ENCODE data around the gene CCDC191.

The CCDC191 gene

DNA sequence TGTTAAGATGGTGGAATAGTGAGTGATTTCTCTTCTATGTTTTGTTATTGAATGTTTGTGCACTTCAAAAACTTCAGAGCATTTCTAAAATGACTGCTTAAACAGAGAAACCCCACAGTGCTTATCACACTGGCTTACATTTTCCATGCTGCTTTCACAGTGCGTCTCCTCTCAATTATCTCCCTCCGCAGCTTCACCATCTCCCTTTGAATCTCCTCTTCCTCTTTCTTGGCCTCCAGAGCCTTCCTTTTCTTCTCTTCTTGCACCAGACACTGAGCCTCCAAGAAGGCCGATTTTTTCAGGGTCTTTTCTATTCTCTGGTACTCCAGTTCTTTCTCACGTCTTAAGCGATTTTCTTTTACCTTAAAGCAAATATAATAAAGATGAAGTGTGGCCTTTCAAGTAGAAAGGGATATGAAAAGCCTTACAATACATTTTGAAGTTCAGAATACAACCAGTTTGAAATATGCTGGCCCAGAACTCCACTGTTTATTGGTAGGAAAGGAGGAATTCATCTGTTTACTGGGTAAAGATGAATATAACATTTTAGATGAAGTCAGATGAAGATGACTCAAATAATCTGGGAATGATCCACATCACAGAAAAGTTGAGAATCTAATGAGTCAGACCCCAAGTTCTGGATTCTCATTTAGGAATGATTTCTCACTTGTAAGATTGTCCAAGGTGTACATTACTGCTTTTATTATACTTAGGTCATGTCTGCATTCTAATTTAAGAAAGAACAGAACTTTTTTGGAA, 21.4 kb downstream of the CCDC191 start:
- TF ChIP-seq NFIC (IDR thresholded peaks at IDR 0.05) (no peak), CREB1 (IDR thresholded peaks at IDR 0.05; ENCODE audit: low read depth) (no peak), FOXM1 (IDR thresholded peaks at IDR 0.05; ENCODE audit: borderline replicate concordance, low read depth) (no peak), TAF1 (IDR thresholded peaks at IDR 0.05; ENCODE audit: low read depth) (no peak), CEBPB (IDR thresholded peaks at IDR 0.05) (no peak), RAD21 (IDR thresholded peaks at IDR 0.05; ENCODE audit: low read depth) (no peak), EGR1 (IDR thresholded peaks at IDR 0.05) (no peak)
- TF ChIP-seq, protein P1, sequence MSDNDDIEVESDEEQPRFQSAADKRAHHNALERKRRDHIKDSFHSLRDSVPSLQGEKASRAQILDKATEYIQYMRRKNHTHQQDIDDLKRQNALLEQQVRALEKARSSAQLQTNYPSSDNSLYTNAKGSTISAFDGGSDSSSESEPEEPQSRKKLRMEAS (IDR thresholded peaks at IDR 0.05), result no peak

DNA sequence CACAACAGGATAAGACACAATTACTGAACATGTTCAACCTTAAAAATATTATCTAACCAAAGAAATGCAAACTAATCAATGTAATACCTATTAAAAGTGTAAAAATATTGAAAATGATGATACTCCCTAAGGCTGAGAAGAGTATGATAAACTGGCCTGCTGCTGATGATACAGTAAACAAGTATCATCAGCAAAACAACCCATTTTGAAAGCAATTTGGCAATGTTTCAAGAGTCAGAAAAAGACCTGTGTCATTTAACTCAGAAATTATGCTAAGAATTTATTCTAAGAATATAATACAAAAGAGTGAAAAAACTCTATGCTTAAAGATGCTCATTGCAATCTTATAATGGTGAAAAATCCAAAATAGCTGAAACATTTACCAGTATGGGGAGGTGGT, 22.1 kb downstream of the CCDC191 start:
- TF ChIP-seq RAD21 (IDR thresholded peaks at IDR 0.05; ENCODE audit: low read depth) (no peak), CREB1 (IDR thresholded peaks at IDR 0.05; ENCODE audit: low read depth) (no peak), TAF1 (IDR thresholded peaks at IDR 0.05; ENCODE audit: low read depth) (no peak), NFIC (IDR thresholded peaks at IDR 0.05) (no peak), CEBPB (IDR thresholded peaks at IDR 0.05) (no peak), EP300 (IDR thresholded peaks at IDR 0.05; ENCODE audit: borderline replicate concordance) (no peak), EGR1 (IDR thresholded peaks at IDR 0.05) (no peak), ZBTB7A (IDR thresholded peaks at IDR 0.05; ENCODE audit: low read depth) (no peak), TEAD4 (IDR thresholded peaks at IDR 0.05) (no peak), FOXM1 (IDR thresholded peaks at IDR 0.05; ENCODE audit: borderline replicate concordance, low read depth) (no peak), TCF12 (IDR thresholded peaks at IDR 0.05; ENCODE audit: low read depth) (no peak)
- TF ChIP-seq, protein P2, sequence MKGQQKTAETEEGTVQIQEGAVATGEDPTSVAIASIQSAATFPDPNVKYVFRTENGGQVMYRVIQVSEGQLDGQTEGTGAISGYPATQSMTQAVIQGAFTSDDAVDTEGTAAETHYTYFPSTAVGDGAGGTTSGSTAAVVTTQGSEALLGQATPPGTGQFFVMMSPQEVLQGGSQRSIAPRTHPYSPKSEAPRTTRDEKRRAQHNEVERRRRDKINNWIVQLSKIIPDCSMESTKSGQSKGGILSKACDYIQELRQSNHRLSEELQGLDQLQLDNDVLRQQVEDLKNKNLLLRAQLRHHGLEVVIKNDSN (IDR thresholded peaks at IDR 0.05), result no peak
- TF ChIP-seq, protein P1 (IDR thresholded peaks at IDR 0.05), result no peak
- TF ChIP-seq, protein P3, sequence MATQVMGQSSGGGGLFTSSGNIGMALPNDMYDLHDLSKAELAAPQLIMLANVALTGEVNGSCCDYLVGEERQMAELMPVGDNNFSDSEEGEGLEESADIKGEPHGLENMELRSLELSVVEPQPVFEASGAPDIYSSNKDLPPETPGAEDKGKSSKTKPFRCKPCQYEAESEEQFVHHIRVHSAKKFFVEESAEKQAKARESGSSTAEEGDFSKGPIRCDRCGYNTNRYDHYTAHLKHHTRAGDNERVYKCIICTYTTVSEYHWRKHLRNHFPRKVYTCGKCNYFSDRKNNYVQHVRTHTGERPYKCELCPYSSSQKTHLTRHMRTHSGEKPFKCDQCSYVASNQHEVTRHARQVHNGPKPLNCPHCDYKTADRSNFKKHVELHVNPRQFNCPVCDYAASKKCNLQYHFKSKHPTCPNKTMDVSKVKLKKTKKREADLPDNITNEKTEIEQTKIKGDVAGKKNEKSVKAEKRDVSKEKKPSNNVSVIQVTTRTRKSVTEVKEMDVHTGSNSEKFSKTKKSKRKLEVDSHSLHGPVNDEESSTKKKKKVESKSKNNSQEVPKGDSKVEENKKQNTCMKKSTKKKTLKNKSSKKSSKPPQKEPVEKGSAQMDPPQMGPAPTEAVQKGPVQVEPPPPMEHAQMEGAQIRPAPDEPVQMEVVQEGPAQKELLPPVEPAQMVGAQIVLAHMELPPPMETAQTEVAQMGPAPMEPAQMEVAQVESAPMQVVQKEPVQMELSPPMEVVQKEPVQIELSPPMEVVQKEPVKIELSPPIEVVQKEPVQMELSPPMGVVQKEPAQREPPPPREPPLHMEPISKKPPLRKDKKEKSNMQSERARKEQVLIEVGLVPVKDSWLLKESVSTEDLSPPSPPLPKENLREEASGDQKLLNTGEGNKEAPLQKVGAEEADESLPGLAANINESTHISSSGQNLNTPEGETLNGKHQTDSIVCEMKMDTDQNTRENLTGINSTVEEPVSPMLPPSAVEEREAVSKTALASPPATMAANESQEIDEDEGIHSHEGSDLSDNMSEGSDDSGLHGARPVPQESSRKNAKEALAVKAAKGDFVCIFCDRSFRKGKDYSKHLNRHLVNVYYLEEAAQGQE (IDR thresholded peaks at IDR 0.05; ENCODE audit: low read depth), result no peak

DNA sequence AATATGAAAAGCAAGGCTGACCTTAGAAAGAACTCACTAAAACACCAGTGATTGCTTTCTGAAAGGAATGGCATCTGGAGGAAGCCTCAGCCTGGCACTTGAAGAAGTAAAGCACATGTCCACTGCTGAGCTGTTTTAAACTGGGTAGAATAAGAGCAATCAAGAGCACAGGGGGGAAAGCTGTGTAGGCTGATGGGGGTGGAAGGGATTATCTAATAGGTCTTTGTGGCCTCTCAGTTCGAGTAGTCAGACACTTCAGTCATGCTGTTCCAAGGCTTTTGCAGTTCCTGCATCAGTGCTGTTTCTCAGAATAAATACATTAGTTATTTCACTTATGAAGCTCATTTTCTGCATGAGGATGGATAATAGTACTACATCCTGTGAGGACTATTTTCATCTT, 22.6 kb downstream of the CCDC191 start:
- no peak for TF ChIP-seq NFIC (IDR thresholded peaks at IDR 0.05)
- TF ChIP-seq, protein P2 (IDR thresholded peaks at IDR 0.05), result no peak
- no peak for TF ChIP-seq TEAD4 (IDR thresholded peaks at IDR 0.05)
- TF ChIP-seq YY1 (IDR thresholded peaks at IDR 0.05; ENCODE audit: low read depth), result no peak
- TF ChIP-seq TAF1 (IDR thresholded peaks at IDR 0.05; ENCODE audit: low read depth), result no peak
- TF ChIP-seq EGR1 (IDR thresholded peaks at IDR 0.05), result no peak
- no peak for TF ChIP-seq ZBTB7A (IDR thresholded peaks at IDR 0.05; ENCODE audit: low read depth)

DNA sequence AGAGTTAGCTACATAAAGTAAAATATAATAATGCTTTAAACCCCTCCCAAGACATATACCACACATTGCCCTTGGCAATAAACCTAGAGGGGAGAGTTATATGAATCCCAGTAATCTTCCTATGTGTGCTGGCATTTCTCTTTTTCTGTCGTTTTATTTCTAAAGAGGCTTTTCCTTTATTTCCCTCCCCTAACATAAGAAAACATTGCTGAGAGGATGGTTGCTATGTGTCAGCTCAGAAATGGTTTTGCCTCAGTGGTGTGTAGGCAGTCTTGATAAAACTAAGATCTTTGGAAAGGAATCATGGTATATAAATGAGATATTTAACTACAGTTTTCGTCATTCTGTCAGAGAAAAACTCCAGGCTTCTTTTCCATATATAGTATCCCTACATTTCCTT, 30.0 kb downstream of the CCDC191 start:
- TF ChIP-seq NFIC (IDR thresholded peaks at IDR 0.05) (no peak), TCF12 (IDR thresholded peaks at IDR 0.05; ENCODE audit: low read depth) (no peak), EGR1 (IDR thresholded peaks at IDR 0.05) (no peak), TAF1 (IDR thresholded peaks at IDR 0.05; ENCODE audit: low read depth) (no peak), TEAD4 (IDR thresholded peaks at IDR 0.05) (no peak), EP300 (IDR thresholded peaks at IDR 0.05; ENCODE audit: borderline replicate concordance) (no peak), CEBPB (IDR thresholded peaks at IDR 0.05) (no peak), ZBTB7A (IDR thresholded peaks at IDR 0.05; ENCODE audit: low read depth) (no peak), RAD21 (IDR thresholded peaks at IDR 0.05; ENCODE audit: low read depth) (no peak), FOXM1 (IDR thresholded peaks at IDR 0.05; ENCODE audit: borderline replicate concordance, low read depth) (no peak), CREB1 (IDR thresholded peaks at IDR 0.05; ENCODE audit: low read depth) (no peak), YY1 (IDR thresholded peaks at IDR 0.05; ENCODE audit: low read depth) (no peak)
- TF ChIP-seq, protein P3 (IDR thresholded peaks at IDR 0.05; ENCODE audit: low read depth), result no peak
- TF ChIP-seq, protein P2 (IDR thresholded peaks at IDR 0.05), result no peak
- TF ChIP-seq, protein P1 (IDR thresholded peaks at IDR 0.05), result no peak

DNA sequence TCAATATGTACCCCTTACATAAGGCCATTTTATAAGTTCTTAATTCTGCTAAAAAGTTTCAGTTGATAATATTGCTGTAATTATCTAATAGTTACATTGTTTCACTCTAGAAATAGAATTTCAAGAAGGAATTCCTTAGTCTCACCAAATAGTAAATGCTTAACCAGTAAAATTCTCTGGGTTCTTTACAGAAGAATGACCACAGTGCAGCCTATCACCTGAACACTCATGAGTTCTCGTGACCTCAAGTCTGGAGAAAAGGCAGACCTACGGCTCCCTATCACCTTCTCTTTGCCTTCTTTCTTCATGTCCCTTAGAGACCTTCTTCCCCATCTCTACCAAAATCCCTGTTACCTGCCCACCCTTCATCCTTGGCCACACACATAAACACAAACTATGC, 30.9 kb downstream of the CCDC191 start:
- TF ChIP-seq FOXM1 (IDR thresholded peaks at IDR 0.05; ENCODE audit: borderline replicate concordance, low read depth), result no peak
- TF ChIP-seq EP300 (IDR thresholded peaks at IDR 0.05; ENCODE audit: borderline replicate concordance), result no peak
- no peak for TF ChIP-seq EGR1 (IDR thresholded peaks at IDR 0.05)
- no peak for TF ChIP-seq NFIC (IDR thresholded peaks at IDR 0.05)

Measured in Ishikawa (cell line).